ENCODE data around the gene UGCG.

The UGCG gene

DNA sequence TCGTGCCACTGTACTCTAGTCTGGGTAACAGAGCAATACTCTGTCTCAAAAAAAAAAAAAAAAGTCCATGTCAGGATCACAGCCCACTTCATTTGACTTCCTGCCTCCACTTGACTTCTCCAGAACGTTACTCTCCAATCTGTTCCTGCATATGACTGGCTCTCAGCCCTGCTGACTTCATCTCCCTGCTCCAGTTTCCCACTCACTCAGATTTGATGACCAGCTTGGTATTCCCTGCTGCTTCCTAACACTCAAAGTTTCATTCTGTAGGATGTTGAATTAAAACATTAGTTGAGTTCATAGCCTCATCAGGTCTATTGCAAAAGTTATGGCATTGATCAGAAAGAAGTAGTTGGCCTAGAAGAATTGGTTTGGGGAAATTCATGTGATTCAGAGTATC, 52.3 kb downstream of the UGCG start:
- in situ Hi-C loops (cut with MboI; ENCODE audit: low sequenced_read_pairs), result no loop called here

DNA sequence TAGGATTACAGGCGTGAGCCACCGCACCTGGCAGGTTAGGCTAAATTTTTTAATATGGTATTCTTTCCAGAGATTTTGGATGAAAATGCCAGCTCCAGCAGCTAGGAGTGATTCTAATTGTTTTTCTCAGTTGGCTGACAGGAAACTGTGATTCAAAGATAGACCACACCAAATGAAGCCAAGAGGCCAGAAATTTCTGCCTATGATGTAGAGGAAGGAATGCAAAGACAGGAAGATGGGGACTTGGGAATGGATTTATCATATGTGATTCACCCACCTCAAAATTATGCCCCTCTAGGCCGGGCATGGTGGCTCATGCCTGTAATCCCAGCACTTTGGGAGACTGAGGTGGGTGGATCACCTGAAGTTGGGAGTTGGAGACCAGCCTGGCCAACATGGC, 53.3 kb downstream of the UGCG start:
- in situ Hi-C loops (cut with MboI; ENCODE audit: low sequenced_read_pairs), result loop anchor here (25.0 kb wide), 1 partner anchor 112 kb away; no protein-coding TSS in a partner anchor

DNA sequence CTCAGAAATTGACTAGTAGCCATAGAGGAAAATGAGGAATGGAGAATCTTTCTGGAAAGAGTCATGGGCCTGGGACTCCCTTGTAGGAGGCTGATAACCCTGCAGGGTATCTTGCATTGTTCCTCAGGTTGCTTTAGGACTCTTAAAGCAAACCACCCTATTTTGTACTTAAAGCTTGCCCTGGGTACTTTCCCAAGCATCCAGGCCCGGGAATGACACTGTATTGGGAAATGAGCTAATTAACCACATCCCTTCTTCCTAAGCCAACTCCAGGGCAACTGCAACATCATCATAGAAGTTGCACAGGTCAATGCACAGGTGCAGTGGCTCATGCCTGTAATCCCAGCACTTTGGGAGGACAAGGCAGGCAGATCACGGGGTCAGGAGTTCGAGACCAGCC, 55.9 kb downstream of the UGCG start:
- in situ Hi-C loops (cut with MboI; ENCODE audit: low sequenced_read_pairs), result loop anchor here (25.0 kb wide), 1 partner anchor 110 kb away; no protein-coding TSS in a partner anchor

DNA sequence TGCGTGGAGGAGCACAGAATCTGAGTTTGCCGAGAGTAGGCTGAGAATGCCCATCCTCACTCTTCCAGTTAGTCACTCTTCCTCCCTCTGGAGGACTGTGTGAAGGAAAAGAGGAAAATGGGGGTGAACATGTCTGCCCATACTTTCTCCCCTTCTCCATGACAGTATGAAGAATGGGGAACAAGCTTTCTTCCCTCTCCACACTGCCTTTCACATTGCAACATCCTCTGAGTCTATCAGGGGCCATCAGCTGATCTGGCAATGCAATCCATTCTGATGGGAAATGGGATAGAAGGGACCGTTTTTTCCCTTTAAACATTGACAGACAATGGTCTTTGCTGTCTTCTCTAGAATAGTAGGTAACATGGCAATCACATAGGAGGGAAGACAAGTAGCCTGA, 56.8 kb downstream of the UGCG start:
- in situ Hi-C loops (cut with MboI; ENCODE audit: low sequenced_read_pairs), result loop anchor here (25.0 kb wide), 1 partner anchor 109 kb away; no protein-coding TSS in a partner anchor

DNA sequence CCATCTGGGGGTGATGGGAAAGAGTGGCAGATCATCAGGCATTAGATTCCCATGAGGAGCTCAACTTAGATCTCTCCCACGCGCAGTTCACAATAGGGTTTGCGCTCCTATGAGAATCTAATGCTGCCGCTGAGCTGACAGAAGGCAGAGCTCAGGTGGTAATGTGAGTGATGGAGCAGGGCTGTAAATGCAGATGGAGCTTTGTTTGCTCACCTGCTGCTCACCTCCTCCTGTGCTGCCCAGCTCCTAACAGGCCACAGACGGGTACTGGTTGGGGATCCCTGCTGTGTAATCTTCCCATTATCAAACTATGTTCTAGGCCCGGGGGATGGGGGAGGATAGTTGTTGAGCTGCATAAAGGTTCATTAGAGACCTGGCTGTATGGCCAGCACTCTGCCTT, 58.4 kb downstream of the UGCG start:
- in situ Hi-C loops (cut with MboI; ENCODE audit: low sequenced_read_pairs), result loop anchor here (25.0 kb wide), 1 partner anchor 107 kb away; no protein-coding TSS in a partner anchor

DNA sequence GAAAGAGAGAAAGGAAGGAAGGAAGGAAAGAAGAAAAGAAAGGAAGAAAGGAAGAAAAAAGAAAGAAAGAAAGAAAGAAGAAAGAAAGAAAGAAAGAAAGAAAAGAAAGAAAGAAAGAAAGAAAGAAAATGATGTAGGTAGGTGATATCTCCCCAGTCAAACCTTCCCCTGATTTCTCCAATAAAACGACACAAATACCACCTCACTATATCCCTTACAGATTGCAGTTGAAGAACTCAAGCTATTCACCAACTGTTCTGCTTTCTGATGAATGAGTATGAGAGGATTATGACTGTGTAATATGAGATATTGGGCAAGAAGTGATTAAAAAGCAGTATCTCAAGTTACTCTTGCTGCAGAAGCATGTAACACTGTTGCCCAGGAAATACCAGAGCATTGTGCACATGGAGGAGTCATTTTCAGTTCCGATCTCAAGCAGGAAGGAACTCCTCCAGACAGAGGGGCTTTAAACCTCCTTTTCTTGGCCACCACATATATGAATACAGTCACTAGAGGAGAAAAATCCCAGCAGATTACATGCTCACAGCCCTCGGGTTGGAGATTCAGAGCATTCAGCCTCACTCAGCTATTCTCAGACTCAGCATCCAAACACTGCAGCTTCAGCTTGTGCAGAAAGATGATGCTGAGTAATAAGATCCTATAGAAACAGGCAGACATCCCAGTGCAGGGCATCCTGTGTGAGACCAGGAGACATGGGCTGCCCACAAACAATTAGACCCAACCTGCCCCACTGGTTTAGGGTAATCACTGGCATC, 61.4 kb downstream of the UGCG start:
- in situ Hi-C loops (cut with MboI; ENCODE audit: low sequenced_read_pairs), result loop anchor here (25.0 kb wide), 1 partner anchor 104 kb away; no protein-coding TSS in a partner anchor

DNA sequence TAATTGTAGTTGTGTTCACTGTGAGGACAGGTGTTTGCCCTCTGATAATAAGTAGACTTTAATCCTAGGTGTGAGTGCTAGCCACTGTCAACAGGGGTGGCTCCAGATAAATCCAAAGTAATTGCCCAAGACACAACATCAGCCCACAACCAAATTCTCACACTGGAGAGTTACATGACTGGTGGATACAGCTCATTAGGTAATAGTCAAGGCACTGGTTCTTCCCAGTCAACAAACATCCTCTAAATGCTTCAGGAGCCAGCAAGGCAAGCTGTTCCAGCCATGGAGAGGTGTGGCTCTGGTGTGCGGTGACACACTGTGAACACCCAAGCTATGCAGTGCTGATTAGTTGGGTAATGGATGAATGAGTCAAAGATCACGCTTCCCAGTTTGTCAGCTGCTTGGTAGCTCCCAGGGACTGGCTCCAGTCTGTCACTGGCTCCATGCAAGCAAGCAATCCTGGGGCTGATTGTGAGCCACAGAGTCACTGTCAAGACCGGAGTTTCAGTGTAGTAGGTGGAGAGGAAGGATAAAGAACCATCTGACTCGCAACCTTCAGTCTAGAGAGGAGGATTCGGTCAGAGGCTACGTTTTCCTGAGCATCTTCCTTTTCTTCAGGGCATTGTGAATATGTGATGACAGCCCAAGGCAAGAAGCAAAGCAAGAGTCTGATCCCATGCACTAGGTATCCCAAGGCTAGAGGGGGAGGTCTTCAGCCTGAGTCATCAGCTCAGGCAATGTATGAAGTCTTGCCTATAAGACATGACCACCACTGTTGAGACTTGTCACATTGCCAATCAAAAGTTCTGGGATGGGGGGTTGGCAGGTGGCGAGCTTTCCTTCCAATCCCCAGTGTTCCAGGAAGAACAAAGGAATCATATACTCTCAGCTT, 63.1 kb downstream of the UGCG start:
- in situ Hi-C loops (cut with MboI; ENCODE audit: low sequenced_read_pairs), result loop anchor here (25.0 kb wide), 1 partner anchor 103 kb away; no protein-coding TSS in a partner anchor

DNA sequence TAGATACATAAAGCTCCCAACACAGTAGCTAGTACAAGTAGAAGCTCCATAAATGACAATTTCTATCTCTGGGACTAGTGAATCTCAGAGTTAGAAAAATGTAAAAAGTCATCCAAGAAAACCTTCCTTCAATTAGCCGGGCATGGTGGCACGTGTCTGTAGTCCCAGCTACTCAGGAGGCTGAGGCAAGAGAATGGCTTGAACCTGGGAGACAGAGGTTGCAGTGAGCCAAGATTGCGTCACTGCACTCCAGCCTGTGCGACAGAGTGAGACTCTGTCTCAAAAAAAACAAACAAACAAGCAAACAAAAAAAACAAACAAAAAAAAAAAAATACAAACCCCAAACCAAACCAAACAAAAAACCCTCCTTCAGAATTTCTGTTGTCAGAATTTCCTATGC, 63.9 kb downstream of the UGCG start:
- in situ Hi-C loops (cut with MboI; ENCODE audit: low sequenced_read_pairs), result loop anchor here (25.0 kb wide), 1 partner anchor 102 kb away; no protein-coding TSS in a partner anchor

DNA sequence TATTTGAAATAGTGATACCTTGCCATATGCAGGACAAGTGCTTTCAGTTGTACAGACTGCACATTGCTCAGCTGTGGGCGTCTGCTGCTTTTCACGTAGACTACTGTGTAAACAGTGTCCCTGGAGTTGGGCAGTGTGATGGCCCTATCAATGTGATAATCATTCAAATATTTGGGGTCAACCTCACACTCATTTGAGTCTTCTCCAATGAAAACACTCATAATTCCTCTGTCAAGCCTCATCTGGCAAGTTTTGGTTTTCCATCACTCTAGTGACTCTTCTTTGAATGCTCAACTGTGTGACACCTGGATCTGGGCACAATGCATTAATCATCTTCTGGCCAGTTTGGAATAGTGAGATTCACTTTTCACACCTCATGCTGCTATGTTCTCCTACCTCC, 64.4 kb downstream of the UGCG start:
- in situ Hi-C loops (cut with MboI; ENCODE audit: low sequenced_read_pairs), result loop anchor here (25.0 kb wide), 1 partner anchor 101 kb away; no protein-coding TSS in a partner anchor

DNA sequence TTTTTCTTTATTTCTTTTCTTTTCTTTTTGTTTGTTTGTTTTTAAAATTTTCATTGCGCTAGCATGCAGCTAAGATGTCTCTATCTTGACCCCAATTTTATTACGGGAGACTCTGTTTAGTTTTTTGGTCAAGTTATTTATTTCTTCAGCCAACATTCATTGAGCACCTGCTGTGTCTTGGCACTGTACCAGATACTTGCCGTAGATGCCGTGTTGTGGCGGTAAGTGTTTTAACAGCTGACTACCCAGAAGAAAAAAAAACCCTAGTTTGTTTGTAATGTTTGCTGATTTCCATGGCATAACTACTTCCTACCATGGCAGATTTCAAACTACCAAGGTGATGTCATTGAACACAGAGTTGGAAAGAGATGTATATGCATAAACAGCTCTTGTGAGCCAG, 65.0 kb downstream of the UGCG start:
- in situ Hi-C loops (cut with MboI; ENCODE audit: low sequenced_read_pairs), result loop anchor here (25.0 kb wide), 1 partner anchor 101 kb away; no protein-coding TSS in a partner anchor

DNA sequence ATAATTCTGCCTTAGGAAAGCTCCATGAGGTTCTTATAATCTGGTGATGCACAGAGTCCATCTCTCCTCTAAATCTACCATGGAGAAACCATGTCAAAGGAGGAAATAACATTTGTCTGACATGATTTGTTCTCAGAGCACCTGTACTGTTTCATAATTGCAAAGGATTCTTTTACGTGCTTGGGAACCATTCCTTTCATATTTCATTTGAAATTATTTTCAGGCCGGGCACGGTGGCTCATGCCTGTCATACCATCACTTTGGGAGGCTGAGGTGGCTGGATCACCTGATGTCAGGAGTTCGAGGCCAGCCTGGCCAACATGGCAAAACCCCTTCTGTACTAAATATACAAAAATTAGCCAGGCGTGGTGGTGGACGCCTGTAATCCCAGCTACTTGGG, 65.4 kb downstream of the UGCG start:
- in situ Hi-C loops (cut with MboI; ENCODE audit: low sequenced_read_pairs), result loop anchor here (25.0 kb wide), 1 partner anchor 100 kb away; no protein-coding TSS in a partner anchor

DNA sequence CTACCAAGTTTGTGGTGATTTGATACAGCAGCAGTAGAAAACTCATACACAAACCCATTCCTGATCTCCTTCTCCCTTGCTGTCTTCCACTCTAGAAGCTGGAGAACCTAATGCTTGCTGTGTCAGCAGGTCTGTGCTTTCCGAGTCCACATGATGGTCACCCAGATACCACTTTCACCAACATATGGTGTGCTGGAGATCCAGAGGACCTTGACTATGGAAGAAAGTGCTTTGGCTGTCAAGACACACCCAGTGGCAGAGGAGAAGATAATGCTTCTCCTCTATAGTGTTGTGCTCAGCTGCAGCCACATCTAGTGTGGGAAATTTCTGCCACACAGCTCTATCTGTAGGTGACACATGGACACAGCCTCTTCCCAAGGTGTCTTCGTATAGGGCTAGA, 67.4 kb downstream of the UGCG start:
- in situ Hi-C loops (cut with MboI; ENCODE audit: low sequenced_read_pairs), result loop anchor here (25.0 kb wide), 1 partner anchor 98 kb away; no protein-coding TSS in a partner anchor

DNA sequence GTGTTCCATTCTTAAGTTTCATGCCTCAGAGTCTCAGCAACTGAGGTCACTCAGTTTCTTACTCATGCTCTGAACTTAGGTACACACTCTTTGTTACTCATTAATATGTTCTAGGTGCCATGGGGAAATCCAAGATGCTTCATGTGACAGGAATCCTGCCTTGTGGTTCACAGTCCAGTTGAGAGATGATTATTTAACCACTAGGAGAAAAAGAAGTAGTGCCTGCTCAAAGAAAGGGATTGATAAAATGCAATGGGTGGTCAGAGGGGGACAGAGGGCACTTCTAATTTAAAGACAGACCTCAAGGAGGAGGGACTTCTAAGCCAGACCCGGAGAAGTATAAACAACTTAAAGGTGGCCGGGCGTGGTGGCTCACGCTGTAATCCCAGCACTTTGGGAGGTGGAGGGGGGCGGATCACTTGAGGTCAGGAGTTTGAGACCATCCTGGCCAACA, 69.0 kb downstream of the UGCG start:
- in situ Hi-C loops (cut with MboI; ENCODE audit: low sequenced_read_pairs), result loop anchor here (25.0 kb wide), 1 partner anchor 97 kb away; no protein-coding TSS in a partner anchor

DNA sequence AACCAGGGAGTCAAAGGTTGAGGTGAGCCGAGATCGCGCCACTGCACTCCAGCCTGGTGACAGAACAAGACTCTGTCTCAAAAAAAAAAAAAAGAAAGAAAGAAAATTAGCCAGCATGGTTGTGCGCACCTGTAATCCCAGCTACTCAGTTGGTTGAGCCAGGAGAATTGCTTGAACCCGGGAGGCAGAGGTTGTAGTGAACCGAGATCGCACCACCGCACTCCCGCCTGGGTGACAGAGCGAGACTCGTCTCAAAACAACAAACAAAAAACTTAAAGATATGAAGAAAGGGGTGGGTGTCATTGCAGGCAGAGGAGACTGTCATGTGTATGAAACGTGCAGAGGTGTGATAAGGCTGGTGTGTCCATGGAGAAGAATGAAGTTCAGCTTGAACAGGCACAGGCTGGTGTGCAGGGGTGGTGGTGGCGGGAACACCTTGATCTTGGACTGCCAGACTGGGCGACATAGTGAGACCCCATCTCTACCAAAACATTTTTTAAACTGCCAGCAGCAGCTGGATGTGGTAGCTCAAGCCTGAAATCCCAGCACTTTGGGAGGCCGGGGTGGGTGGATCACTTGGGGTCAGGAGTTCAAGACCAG, 69.6 kb downstream of the UGCG start:
- in situ Hi-C loops (cut with MboI; ENCODE audit: low sequenced_read_pairs), result loop anchor here (25.0 kb wide), 1 partner anchor 96 kb away; no protein-coding TSS in a partner anchor

DNA sequence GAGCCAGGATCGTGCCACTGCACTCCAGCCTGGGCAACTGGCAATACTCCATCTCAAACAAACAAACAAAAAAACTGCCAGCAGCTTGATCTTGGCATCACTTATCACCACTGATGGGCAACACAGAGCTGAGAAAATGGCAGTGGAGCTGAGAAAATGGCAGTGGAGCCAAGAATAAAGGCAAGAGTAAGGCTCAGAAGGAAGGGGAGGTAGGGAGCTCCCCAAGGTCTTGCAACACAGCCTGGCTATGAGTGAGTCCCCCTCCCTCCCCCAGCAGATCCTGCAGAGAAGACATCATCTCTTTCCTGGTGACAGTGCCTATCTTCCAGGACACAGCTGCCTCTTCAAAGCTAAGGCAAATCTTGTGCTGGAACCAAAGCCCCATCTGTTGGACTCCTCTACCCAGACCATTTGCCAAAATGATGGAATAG, 70.3 kb downstream of the UGCG start:
- in situ Hi-C loops (cut with MboI; ENCODE audit: low sequenced_read_pairs), result loop anchor here (25.0 kb wide), 1 partner anchor 95 kb away; no protein-coding TSS in a partner anchor

DNA sequence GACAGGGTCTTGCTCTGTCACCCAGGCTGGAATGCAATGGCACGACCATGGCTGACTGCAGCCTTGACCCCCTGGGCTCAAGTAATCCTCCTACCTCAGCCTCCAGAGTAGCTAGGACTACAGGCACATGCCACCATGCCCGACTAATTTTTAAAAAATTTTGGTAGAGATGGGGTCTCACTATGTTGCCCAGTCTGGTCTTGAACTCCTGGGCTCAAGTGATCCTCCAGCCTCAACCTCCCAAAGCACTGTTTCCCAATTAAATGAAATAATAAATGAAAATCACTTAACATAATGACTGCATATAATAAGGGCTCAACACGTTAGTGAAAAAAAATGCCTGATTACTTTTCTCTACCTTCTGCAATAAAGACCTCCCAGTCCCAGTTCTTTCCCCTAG, 71.0 kb downstream of the UGCG start:
- in situ Hi-C loops (cut with MboI; ENCODE audit: low sequenced_read_pairs), result loop anchor here (25.0 kb wide), 1 partner anchor 95 kb away; no protein-coding TSS in a partner anchor

DNA sequence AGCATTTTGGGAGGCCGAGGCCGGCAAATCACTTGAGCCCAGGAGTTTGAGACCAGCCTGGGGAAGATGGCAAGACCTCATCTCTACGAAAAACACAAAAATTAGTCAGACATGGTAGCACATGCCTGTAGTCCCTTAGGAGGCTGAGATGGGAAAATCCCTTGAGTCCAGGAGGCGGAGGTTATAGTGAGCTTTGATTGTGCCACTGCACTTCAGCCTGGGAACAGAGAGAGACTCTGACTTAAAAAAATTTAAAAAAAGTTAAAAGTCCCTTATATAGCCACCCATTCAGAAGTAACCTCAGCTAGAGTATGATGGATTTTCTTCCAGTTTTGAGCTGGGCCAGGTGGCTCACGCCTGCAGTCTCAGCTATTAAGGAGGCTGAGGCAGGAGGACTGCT, 72.4 kb downstream of the UGCG start:
- in situ Hi-C loops (cut with MboI; ENCODE audit: low sequenced_read_pairs), result loop anchor here (25.0 kb wide), 1 partner anchor 93 kb away; no protein-coding TSS in a partner anchor

DNA sequence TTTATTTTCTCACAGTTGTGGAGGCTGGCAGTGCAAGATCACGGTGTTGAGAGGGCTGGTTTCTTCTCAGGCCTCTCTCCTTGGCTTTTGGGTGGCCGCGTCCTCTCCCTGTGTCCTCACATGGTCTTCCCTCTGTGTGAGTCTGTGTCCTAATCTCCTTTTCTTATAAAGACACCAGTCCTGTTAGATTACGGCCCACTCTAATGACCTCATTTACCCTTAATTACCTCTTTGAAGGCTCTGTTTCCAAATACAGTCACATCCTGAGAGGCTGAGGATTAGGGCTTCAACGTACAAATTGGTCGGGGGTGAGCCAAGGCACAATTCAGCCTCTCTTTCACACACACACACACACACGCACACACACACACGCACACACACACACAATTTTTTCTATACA, 73.0 kb downstream of the UGCG start:
- in situ Hi-C loops (cut with MboI; ENCODE audit: low sequenced_read_pairs), result loop anchor here (25.0 kb wide), 1 partner anchor 93 kb away; no protein-coding TSS in a partner anchor

DNA sequence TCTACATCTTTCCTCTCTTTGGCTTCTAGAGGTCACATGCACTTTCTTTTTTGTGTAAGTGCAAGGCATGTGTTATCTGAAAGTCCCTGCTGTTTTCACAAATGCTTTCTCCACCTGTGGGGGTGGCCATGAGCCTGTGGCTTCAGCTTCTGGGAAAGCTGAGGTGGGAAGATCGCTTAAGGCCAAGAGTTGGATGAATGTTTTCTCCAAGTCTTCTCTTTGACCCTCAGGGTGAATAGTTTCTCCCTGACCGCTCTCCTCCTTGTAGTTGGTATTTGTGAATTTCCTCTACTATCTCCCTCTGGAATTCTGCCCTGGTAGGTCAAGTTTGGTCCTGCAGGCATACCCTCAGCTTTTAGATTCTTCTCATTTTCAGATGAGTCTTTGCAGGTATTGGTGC, 74.2 kb downstream of the UGCG start:
- in situ Hi-C loops (cut with MboI; ENCODE audit: low sequenced_read_pairs), result loop anchor here (25.0 kb wide), 1 partner anchor 91 kb away; no protein-coding TSS in a partner anchor

DNA sequence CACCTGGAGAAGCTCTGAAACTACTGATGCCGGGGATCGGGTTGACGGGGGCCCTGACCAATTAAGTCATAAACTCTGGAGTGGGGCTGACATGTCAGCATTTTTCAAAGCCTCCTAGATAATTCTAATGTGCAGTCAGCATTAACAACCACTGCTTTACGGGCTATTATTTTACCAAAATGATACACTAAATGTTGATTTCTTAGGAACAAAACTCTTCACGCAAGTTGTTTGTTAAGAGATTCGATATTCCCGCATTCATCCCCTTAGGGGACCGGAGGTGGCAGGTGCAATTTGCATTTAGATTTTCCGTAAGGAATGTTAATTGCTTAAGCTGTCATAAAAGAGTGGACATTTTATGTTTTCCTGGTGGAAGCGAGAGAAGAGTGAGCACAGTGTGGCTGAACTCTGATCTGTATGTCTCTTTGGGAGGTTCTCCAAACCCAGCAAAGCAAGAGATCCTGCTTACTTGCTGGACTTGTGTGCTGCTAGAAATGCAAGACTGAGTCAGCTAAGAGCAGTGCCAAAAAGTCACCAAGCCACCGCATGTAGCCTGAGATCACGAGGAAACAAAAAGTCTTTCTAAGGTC, 77.6 kb downstream of the UGCG start:
- in situ Hi-C loops (cut with MboI; ENCODE audit: low sequenced_read_pairs), result loop anchor here (25.0 kb wide), 1 partner anchor 88 kb away; no protein-coding TSS in a partner anchor
